Neural cell (in vitro differentiated cells): ENCODE results near the gene MTNR1A. TPM values are rescaled to one million over a fixed set of nuclear protein-coding genes. Genes with fewer than 3 reads are reported as not detected.

Experiments
- H2AFZ ChIP-seq: fragments of 200-600, 300-800 bp; sonication (generic), shearing (Covaris generic); 2 replicates; pipeline ENCODE4 v1.6.0; 2014; ENCODE audit warnings: low read depth, mild to moderate bottlenecking, antibody characterized with exemption, low read length, moderate library complexity
- H3F3A ChIP-seq: fragments of 200-600 bp; shearing (Covaris generic); 2 replicates; pipeline ENCODE4 v1.6.1; 2016; ENCODE audit warnings: mild to moderate bottlenecking, moderate library complexity, mixed read lengths, antibody characterized with exemption, low read length; ENCODE audit not compliant: insufficient read depth, poor library complexity, severe bottlenecking
- H3K27ac ChIP-seq: fragments of 200-600, 300-800 bp; sonication (generic), shearing (Covaris generic); 2 replicates; pipeline ENCODE4 v1.5.1; 2014; ENCODE audit warnings: mild to moderate bottlenecking, low read length, moderate library complexity
- H3K27me3 ChIP-seq: fragments of 300-800, 200-600 bp; sonication (generic), shearing (Covaris generic); 2 replicates; pipeline ENCODE4 v1.6.0; 2014; ENCODE audit warnings: mild to moderate bottlenecking, low read depth, low read length, moderate library complexity; ENCODE audit not compliant: insufficient read depth
- H3K36me3 ChIP-seq: fragments of 300-800, 200-600 bp; sonication (generic), shearing (Covaris generic); 2 replicates; pipeline ENCODE4 v1.5.1; 2014; ENCODE audit warnings: mild to moderate bottlenecking, antibody characterized with exemption, low read length, moderate library complexity; ENCODE audit not compliant: insufficient read depth
- H3K4me2 ChIP-seq: fragments of 300-800, 200-600 bp; sonication (generic), shearing (Covaris generic); 2 replicates; pipeline ENCODE4 v1.6.0; 2014; ENCODE audit warnings: mild to moderate bottlenecking, low read length
- H3K4me3 ChIP-seq: fragments of 300-800, 200-600 bp; sonication (generic), shearing (Covaris generic); 2 replicates; pipeline ENCODE4 v1.5.1; 2014; ENCODE audit warnings: mild to moderate bottlenecking, low read length, moderate library complexity
- H3K79me2 ChIP-seq: fragments of 200-600 bp; shearing (Covaris generic); replicated peaks from 2 replicates; pipeline ENCODE4 v1.6.0; 2014; ENCODE audit warnings: mild to moderate bottlenecking, low read length, moderate library complexity; ENCODE audit not compliant: insufficient read depth
- H3K9ac ChIP-seq: fragments of 300-800, 200-600 bp; sonication (generic), shearing (Covaris generic); 2 replicates; pipeline ENCODE4 v1.6.1; 2016; ENCODE audit warnings: mild to moderate bottlenecking, low read length, mixed read lengths
- H3K9me2 ChIP-seq: fragments of 200-600 bp; shearing (Covaris generic); 2 replicates; pipeline ENCODE4 v1.6.1; 2016; ENCODE audit warnings: mild to moderate bottlenecking, low read length, mixed read lengths; ENCODE audit not compliant: insufficient read depth
- H3K9me3 ChIP-seq: fragments of 200-600, 300-800 bp; sonication (generic), shearing (Covaris generic); 2 replicates; pipeline ENCODE4 v1.6.1; 2016; ENCODE audit warnings: mild to moderate bottlenecking, mixed run types, low read length, moderate library complexity, mixed read lengths
- H4K20me1 ChIP-seq: fragments of 200-600 bp; shearing (Covaris generic); 2 replicates; pipeline ENCODE4 v1.6.1; 2016; ENCODE audit warnings: mild to moderate bottlenecking, mixed run types; ENCODE audit not compliant: insufficient read depth
- EP300 ChIP-seq: fragments of 450-650 bp; conservative IDR thresholded peaks from 2 replicates; pipeline ENCODE4 v1.6.1; 2014; ENCODE audit warnings: antibody characterized with exemption, mild to moderate bottlenecking, moderate library complexity; ENCODE audit not compliant: poor library complexity, severe bottlenecking
- EZH2 ChIP-seq: fragments of 200-600, 300-800 bp; shearing (Covaris generic), sonication (generic); IDR thresholded peaks from 2 replicates; pipeline ENCODE4 v1.6.1; 2014; ENCODE audit warnings: antibody characterized with exemption, low read length, borderline replicate concordance, mild to moderate bottlenecking; ENCODE audit not compliant: insufficient read depth, poor library complexity, severe bottlenecking
- MXI1 ChIP-seq: fragments of 450-650 bp; conservative IDR thresholded peaks from 2 replicates; pipeline ENCODE4 v1.6.1; 2014; ENCODE audit warnings: antibody characterized with exemption, mild to moderate bottlenecking; ENCODE audit not compliant: poor library complexity, severe bottlenecking
- POLR2AphosphoS5 ChIP-seq: IDR thresholded peaks from 2 replicates; pipeline ENCODE4 v1.6.1; 2012
- RAD21 ChIP-seq: fragments of 450-650 bp; conservative IDR thresholded peaks from 2 replicates; pipeline ENCODE4 v1.6.1; 2014; ENCODE audit warnings: antibody characterized with exemption, mild to moderate bottlenecking, moderate library complexity
- SMC3 ChIP-seq: fragments of 450-650 bp; conservative IDR thresholded peaks from 2 replicates; pipeline ENCODE4 v1.6.1; 2014; ENCODE audit warnings: antibody characterized with exemption, mild to moderate bottlenecking, moderate library complexity; ENCODE audit not compliant: poor library complexity
- TAF1 ChIP-seq: IDR thresholded peaks from 2 replicates; pipeline ENCODE4 v1.6.1; 2012; ENCODE audit warnings: low read depth
- polyA plus RNA-seq: library from polyadenylated mRNA; depleted of rRNA; stranded (reverse); fragments of >200 nt; gene quantifications from 2 replicates; pipeline ENCODE4 v1.2.3, GENCODE V29; 2014
- TF ChIP-seq, protein P1 (sequence below): fragments of 450-650 bp; IDR thresholded peaks from 2 replicates; pipeline ENCODE4 v1.5.1; 2014; ENCODE audit warnings: antibody characterized with exemption, mild to moderate bottlenecking, moderate library complexity; ENCODE audit not compliant: poor library complexity, severe bottlenecking
- TF ChIP-seq, protein P2 (sequence below): IDR thresholded peaks from 2 replicates; pipeline ENCODE4 v1.6.1; 2012; ENCODE audit warnings: borderline replicate concordance

The MTNR1A gene
- polyA plus RNA-seq, 1 donor from 2014 or later: not detected

DNA sequence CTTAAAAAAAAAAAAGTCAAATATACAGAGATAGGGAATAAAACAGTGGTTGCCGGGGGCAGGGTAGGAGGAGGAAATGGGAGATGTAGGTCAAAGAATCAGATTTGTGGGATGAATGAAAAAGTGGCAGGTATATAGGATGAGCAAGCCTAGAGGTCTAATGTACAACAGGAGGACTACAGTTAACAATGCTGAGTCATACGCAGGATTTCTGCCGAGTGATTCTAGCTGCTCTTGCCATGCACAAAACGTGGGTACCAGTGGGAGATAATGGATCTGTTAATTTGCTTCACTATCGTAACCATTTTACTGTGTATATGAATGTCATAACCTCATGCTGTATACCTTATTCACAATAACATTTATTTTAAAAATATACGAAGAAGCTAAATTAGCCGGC is 10.7 kb upstream of the MTNR1A start:
- H3K4me2 ChIP-seq: no peak overlapping the region
- H3K4me3 ChIP-seq: no peak overlapping the region
- H3K27me3 ChIP-seq: no peaks in the 10 kb centered on the region
- H4K20me1 ChIP-seq: no peaks in the 10 kb centered on the region
- H3K9ac ChIP-seq: no peak overlapping the region
- no peak overlapping the region for H3K27ac ChIP-seq
- H3K79me2 ChIP-seq: no peaks in the 10 kb centered on the region
- no peaks in the 10 kb centered on the region for H3K9me3 ChIP-seq
- no peaks in the 10 kb centered on the region for H3F3A ChIP-seq
- H3K36me3 ChIP-seq: no peaks in the 10 kb centered on the region
- H2AFZ ChIP-seq: no peak overlapping the region
- no peaks in the 10 kb centered on the region for H3K9me2 ChIP-seq
- TF ChIP-seq POLR2AphosphoS5 (no peak), SMC3 (no peak), EZH2 (no peak), MXI1 (no peak)
- TF ChIP-seq, protein P1, sequence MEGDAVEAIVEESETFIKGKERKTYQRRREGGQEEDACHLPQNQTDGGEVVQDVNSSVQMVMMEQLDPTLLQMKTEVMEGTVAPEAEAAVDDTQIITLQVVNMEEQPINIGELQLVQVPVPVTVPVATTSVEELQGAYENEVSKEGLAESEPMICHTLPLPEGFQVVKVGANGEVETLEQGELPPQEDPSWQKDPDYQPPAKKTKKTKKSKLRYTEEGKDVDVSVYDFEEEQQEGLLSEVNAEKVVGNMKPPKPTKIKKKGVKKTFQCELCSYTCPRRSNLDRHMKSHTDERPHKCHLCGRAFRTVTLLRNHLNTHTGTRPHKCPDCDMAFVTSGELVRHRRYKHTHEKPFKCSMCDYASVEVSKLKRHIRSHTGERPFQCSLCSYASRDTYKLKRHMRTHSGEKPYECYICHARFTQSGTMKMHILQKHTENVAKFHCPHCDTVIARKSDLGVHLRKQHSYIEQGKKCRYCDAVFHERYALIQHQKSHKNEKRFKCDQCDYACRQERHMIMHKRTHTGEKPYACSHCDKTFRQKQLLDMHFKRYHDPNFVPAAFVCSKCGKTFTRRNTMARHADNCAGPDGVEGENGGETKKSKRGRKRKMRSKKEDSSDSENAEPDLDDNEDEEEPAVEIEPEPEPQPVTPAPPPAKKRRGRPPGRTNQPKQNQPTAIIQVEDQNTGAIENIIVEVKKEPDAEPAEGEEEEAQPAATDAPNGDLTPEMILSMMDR: no peak
- TF ChIP-seq, protein P2, sequence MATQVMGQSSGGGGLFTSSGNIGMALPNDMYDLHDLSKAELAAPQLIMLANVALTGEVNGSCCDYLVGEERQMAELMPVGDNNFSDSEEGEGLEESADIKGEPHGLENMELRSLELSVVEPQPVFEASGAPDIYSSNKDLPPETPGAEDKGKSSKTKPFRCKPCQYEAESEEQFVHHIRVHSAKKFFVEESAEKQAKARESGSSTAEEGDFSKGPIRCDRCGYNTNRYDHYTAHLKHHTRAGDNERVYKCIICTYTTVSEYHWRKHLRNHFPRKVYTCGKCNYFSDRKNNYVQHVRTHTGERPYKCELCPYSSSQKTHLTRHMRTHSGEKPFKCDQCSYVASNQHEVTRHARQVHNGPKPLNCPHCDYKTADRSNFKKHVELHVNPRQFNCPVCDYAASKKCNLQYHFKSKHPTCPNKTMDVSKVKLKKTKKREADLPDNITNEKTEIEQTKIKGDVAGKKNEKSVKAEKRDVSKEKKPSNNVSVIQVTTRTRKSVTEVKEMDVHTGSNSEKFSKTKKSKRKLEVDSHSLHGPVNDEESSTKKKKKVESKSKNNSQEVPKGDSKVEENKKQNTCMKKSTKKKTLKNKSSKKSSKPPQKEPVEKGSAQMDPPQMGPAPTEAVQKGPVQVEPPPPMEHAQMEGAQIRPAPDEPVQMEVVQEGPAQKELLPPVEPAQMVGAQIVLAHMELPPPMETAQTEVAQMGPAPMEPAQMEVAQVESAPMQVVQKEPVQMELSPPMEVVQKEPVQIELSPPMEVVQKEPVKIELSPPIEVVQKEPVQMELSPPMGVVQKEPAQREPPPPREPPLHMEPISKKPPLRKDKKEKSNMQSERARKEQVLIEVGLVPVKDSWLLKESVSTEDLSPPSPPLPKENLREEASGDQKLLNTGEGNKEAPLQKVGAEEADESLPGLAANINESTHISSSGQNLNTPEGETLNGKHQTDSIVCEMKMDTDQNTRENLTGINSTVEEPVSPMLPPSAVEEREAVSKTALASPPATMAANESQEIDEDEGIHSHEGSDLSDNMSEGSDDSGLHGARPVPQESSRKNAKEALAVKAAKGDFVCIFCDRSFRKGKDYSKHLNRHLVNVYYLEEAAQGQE: no peak

DNA sequence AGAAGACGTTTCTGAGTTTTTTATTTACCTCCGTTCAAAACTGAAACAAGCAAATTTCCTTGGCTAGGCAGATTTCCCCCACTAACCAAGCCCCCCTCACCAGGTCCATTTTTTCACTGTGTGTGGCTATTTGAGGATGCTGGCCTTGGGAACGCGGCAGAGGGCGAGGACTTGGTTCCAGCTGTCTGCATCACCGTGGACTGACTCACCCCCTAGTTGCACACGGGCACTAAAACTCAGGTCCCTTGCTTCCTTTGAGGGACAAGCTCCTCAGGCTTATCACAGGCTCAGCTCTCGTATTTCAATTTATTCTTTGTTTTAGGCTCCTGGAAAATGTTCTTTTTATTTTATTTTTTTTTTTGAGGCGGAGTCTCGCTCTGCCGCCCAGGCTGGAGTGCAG is 8.4 kb upstream of the MTNR1A start:
- Histone ChIP-seq H3K79me2 (no peaks in the 10 kb centered on the region), H3K4me3 (no peak overlapping the region), H4K20me1 (no peaks in the 10 kb centered on the region), H3K4me2 (no peak overlapping the region), H3K9me3 (no peaks in the 10 kb centered on the region), H3K27ac (no peak overlapping the region), H3K9me2 (no peaks in the 10 kb centered on the region), H3F3A (no peaks in the 10 kb centered on the region), H3K9ac (no peak overlapping the region), H3K27me3 (no peaks in the 10 kb centered on the region), H3K36me3 (no peaks in the 10 kb centered on the region), H2AFZ (no peak overlapping the region)
- TF ChIP-seq TAF1 (no peak), RAD21 (no peak), SMC3 (no peak), POLR2AphosphoS5 (no peak), EP300 (no peak), MXI1 (no peak), EZH2 (no peak)
- TF ChIP-seq, protein P2: no peak
- TF ChIP-seq, protein P1: no peak
